Gastrocnemius medialis (tissue), 4 donors: ENCODE measurements around the gene SLC43A3. TPM values are rescaled to one million over a fixed set of nuclear protein-coding genes. Genes with fewer than 3 reads are reported as not detected.

Source experiments
- ATAC-seq, 2 donors: fragments of 150-250 bp; one replicate each; pipeline ENCODE4 v1.9.1; 2016
- DNase-seq, 2 donors: peaks; one replicate each; pipeline ENCODE4 v3.0.0-alpha.2; 2019
- H3K27ac ChIP-seq, 4 donors: fragments of 200-600 bp; sonication (generic); 1 replicate in 1 of 4; 2 replicates in 3 of 4; pipeline ENCODE4 v1.5.1; 2016 to 2018; ENCODE audit warnings: mild to moderate bottlenecking in 2 of 4, moderate library complexity in 1 of 4
- H3K27me3 ChIP-seq, 3 donors: fragments of 200-600 bp; sonication (generic) in 2 of 3; 1 replicate in 1 of 3; 2 replicates in 2 of 3; pipeline versions ENCODE4 v1.5.1 to v1.6.0; 2016 to 2019; ENCODE audit warnings: mild to moderate bottlenecking in 1 of 3, moderate library complexity in 1 of 3
- H3K36me3 ChIP-seq, 2 donors: fragments of 200-600 bp; sonication (generic) in 1 of 2; one replicate each; pipeline ENCODE4 v1.5.1; 2017 to 2018
- H3K4me1 ChIP-seq, 2 donors: fragments of 200-600 bp; sonication (generic) in 1 of 2; one replicate each; pipeline ENCODE4 v1.5.1; 2016 to 2017; ENCODE audit warnings: mild to moderate bottlenecking in 2 of 2
- H3K4me3 ChIP-seq, 4 donors: fragments of 200-600 bp; sonication (generic) in 3 of 4; 1 replicate in 1 of 4; 2 replicates in 3 of 4; pipeline ENCODE4 v1.5.1; 2016 to 2019; ENCODE audit warnings: mild to moderate bottlenecking in 2 of 4
- H3K9me3 ChIP-seq, 3 donors: fragments of 200-600 bp; sonication (generic) in 2 of 3; 1 replicate in 1 of 3; 2 replicates in 2 of 3; pipeline ENCODE4 v1.5.1; 2016 to 2019
- POLR2A ChIP-seq, 2 donors: fragments of 450-650 bp; IDR thresholded peaks; one replicate each; pipeline ENCODE4 v1.6.1; 2017; ENCODE audit warnings: antibody characterized with exemption in 2 of 2, mild to moderate bottlenecking in 2 of 2, moderate library complexity in 2 of 2
- in situ Hi-C, 4 donors: fragments of 200-750 bp; cut with MboI; loops; one replicate each; pipeline versions ENCODE4 v1.15.0 to v1.8.0; 2017; ENCODE audit warnings: low sequenced_read_pairs in 4 of 4
- intact Hi-C: fragments of 100-400 bp; cut with DNase I; formaldehyde crosslinking; loops from one replicate; pipeline ENCODE4 v1.15.1; 2023; ENCODE audit warnings: low total_unique reads
- total RNA-seq, 4 donors: library from RNA; depleted of rRNA; stranded (reverse); fragments of >200 nt; gene quantifications; one replicate each; pipeline versions ENCODE4 v1.1.0 to v1.2.3, GENCODE V29; 2016
- TF ChIP-seq, protein P1 (sequence below), 5 experiments: fragments of 450-650 bp in 3 of 5; fragments of 200-600 bp in 2 of 5; sonication (generic) in 2 of 5; IDR thresholded peaks in 4 of 5; conservative IDR thresholded peaks in 1 of 5; 1 replicate in 4 of 5; 2 replicates in 1 of 5; pipeline ENCODE4 v1.5.1; 2016 to 2019; ENCODE audit warnings: antibody characterized with exemption in 5 of 5, mild to moderate bottlenecking in 3 of 5, moderate library complexity in 3 of 5

Gene SLC43A3
- total RNA-seq, 4 donors from 2014 or later: 13.9 to 22.5 (median 20.3) TPM

- DNase-seq (no peak), ATAC-seq (no peak)
- peaks cover 3 to 11% of the 10 kb centered on the region in 2 donors for H3K4me1 ChIP-seq
- H3K4me3 ChIP-seq: no peak overlapping the region
- H3K27me3 ChIP-seq: no peaks in the 10 kb centered on the region
- H3K9me3 ChIP-seq: no peaks in the 10 kb centered on the region
- H3K36me3 ChIP-seq: no peaks in the 10 kb centered on the region
- no peak overlapping the region for H3K27ac ChIP-seq
- TF ChIP-seq, protein P1, sequence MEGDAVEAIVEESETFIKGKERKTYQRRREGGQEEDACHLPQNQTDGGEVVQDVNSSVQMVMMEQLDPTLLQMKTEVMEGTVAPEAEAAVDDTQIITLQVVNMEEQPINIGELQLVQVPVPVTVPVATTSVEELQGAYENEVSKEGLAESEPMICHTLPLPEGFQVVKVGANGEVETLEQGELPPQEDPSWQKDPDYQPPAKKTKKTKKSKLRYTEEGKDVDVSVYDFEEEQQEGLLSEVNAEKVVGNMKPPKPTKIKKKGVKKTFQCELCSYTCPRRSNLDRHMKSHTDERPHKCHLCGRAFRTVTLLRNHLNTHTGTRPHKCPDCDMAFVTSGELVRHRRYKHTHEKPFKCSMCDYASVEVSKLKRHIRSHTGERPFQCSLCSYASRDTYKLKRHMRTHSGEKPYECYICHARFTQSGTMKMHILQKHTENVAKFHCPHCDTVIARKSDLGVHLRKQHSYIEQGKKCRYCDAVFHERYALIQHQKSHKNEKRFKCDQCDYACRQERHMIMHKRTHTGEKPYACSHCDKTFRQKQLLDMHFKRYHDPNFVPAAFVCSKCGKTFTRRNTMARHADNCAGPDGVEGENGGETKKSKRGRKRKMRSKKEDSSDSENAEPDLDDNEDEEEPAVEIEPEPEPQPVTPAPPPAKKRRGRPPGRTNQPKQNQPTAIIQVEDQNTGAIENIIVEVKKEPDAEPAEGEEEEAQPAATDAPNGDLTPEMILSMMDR (IDR thresholded peaks at IDR 0.05 in 4 of 5, conservative IDR thresholded peaks at IDR 0.05 in 1 of 5): no peak
- TF ChIP-seq POLR2A (IDR thresholded peaks at IDR 0.05): no peak
- intact Hi-C loops (no loop called here), in situ Hi-C loops (loop anchor here in 2 of 4 donors (25.0 kb wide), 2 partner anchors 249 to 524 kb away; no protein-coding TSS in a partner anchor)
Observed at GRCh38 chr11:57360991-57361390, 65.9 kb downstream of the SLC43A3 start.

- Histone ChIP-seq H3K27ac (peak overlapping the region; percentile 14 to 64 (median 34)), H3K9me3 (no peaks in the 10 kb centered on the region), H3K4me1 (peaks cover 3 to 11% of the 10 kb centered on the region in 2 donors), H3K4me3 (no peak overlapping the region), H3K36me3 (no peaks in the 10 kb centered on the region), H3K27me3 (no peaks in the 10 kb centered on the region)
- ATAC-seq (peak; percentile 84 to 91), DNase-seq (peak in 1 of 2 donors; percentile 46)
- intact Hi-C loops: loop anchor here (10.0 kb wide), 1 partner anchor 245 kb away; no protein-coding TSS in a partner anchor
- TF ChIP-seq POLR2A (IDR thresholded peaks at IDR 0.05): no peak
- TF ChIP-seq, protein P1 (IDR thresholded peaks at IDR 0.05 in 4 of 5, conservative IDR thresholded peaks at IDR 0.05 in 1 of 5): no peak
- in situ Hi-C loops: loop anchor here in 2 of 4 donors (25.0 kb wide), 2 partner anchors 248 to 523 kb away; no protein-coding TSS in a partner anchor
Observed at GRCh38 chr11:57359896-57360690, 66.8 kb downstream of the SLC43A3 start.

DNA sequence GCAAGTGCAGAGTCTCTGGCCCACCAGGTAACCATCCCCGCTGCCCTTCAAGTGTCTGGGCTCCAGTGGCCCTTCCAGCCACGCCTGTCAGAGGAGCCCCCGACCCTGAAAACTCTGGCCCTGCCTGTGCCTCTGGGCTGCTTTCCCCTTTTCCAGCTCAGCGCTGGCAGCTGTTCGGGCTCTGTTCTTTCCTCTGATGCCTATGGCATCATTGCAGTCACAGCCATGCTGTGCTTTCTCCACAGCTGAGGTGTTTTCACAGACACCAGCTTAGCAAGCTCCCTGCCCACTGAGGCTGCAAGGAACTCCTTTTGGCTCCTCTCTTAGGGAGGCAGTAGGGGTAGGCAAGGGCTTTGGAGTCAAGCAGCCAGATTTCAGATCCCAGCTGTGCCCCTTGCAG lies 67.5 kb downstream of the SLC43A3 start:
- ATAC-seq (no peak), DNase-seq (no peak)
- intact Hi-C loops: loop anchor here (10.0 kb wide), 1 partner anchor 245 kb away; no protein-coding TSS in a partner anchor
- TF ChIP-seq, protein P1 (IDR thresholded peaks at IDR 0.05 in 4 of 5, conservative IDR thresholded peaks at IDR 0.05 in 1 of 5): no peak
- TF ChIP-seq POLR2A (IDR thresholded peaks at IDR 0.05): no peak
- Histone ChIP-seq H3K27ac (peak overlapping the region in 2 of 4 donors; percentile 24 to 64), H3K36me3 (no peaks in the 10 kb centered on the region), H3K4me1 (peaks cover 3 to 11% of the 10 kb centered on the region in 2 donors), H3K9me3 (no peaks in the 10 kb centered on the region), H3K27me3 (no peaks in the 10 kb centered on the region), H3K4me3 (no peak overlapping the region)
- in situ Hi-C loops: loop anchor here in 2 of 4 donors (25.0 kb wide), 2 partner anchors 247 to 522 kb away; no protein-coding TSS in a partner anchor

DNA sequence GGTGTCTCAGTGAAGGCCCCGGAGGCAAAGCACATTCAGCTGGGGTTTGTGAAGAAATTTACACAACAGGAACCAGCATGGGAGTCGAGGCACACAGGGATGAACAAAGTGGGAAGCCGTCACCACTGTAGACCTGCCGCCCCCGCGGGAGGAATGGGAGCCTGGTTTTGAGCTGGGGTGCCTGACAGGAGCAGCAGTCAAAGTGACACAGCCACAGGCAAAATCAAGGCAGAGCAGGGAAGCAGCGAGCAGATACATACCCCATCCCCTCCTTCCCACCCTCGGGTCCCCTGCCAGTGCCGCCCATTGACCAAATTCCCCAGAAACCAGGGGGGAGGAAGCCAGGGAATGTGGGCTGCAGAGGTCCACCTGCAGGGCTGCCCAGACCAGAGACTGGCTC lies 67.9 kb downstream of the SLC43A3 start:
- in situ Hi-C loops: loop anchor here in 2 of 4 donors (25.0 kb wide), 2 partner anchors 247 to 522 kb away; no protein-coding TSS in a partner anchor

More for the DNA sequence above, 67.9 kb downstream of the SLC43A3 start:
- H3K4me3 ChIP-seq: no peak overlapping the region
- no peaks in the 10 kb centered on the region for H3K9me3 ChIP-seq
- no peaks in the 10 kb centered on the region for H3K27me3 ChIP-seq
- DNase-seq (no peak), ATAC-seq (no peak)
- peaks cover 3 to 11% of the 10 kb centered on the region in 2 donors for H3K4me1 ChIP-seq
- intact Hi-C loops: loop anchor here (10.0 kb wide), 1 partner anchor 244 kb away; no protein-coding TSS in a partner anchor
- no peaks in the 10 kb centered on the region for H3K36me3 ChIP-seq
- TF ChIP-seq POLR2A (IDR thresholded peaks at IDR 0.05): no peak
- TF ChIP-seq, protein P1 (IDR thresholded peaks at IDR 0.05 in 4 of 5, conservative IDR thresholded peaks at IDR 0.05 in 1 of 5): no peak
- peak overlapping the region in 2 of 4 donors; percentile 24 to 64 for H3K27ac ChIP-seq
